Liver (tissue), 3 donors: ENCODE measurements around the gene C3orf22.

Experiments used
- ATF3 ChIP-seq: IDR thresholded peaks from 2 replicates; pipeline ENCODE4 v1.6.1; 2016; ENCODE audit warnings: antibody characterized with exemption
- CTCF ChIP-seq: fragments of 150-350 bp; IDR thresholded peaks from 2 replicates; pipeline ENCODE4 v1.5.1; 2017; ENCODE audit warnings: improper control_type of control experiment, low read depth, low read length; ENCODE audit not compliant: missing input control
- EGR1 ChIP-seq, 2 donors: IDR thresholded peaks; 2 replicates each; pipeline ENCODE4 v1.6.1; 2016 to 2018; ENCODE audit warnings: antibody characterized with exemption in 2 of 2, low read depth in 2 of 2
- MAX ChIP-seq: IDR thresholded peaks from 2 replicates; pipeline ENCODE4 v1.6.1; 2016; ENCODE audit warnings: antibody characterized with exemption
- RAD21 ChIP-seq, 2 donors: IDR thresholded peaks; 2 replicates each; pipeline ENCODE4 v1.6.1; 2016; ENCODE audit warnings: antibody characterized with exemption in 2 of 2, mild to moderate bottlenecking in 2 of 2
- RXRA ChIP-seq, 2 donors: IDR thresholded peaks; 2 replicates each; pipeline ENCODE4 v1.6.1; 2017 to 2018; ENCODE audit warnings: antibody characterized with exemption in 2 of 2, mild to moderate bottlenecking in 1 of 2
- SP1 ChIP-seq: IDR thresholded peaks from 2 replicates; pipeline ENCODE4 v1.6.1; 2018; ENCODE audit warnings: antibody characterized with exemption, mild to moderate bottlenecking
- YY1 ChIP-seq: IDR thresholded peaks from 2 replicates; pipeline ENCODE4 v1.6.1; 2016; ENCODE audit warnings: antibody characterized with exemption, mild to moderate bottlenecking
- donor health status: healthy.
- donor health status: healthy.

GRCh38 chr3:126557761-126558160 is 971 bp downstream of the C3orf22 start:
- no peak for TF ChIP-seq CTCF
- TF ChIP-seq MAX = no peak
- TF ChIP-seq RAD21 (IDR thresholded peaks at IDR 0.05) = no peak
- no peak for TF ChIP-seq EGR1 (IDR thresholded peaks at IDR 0.05; ENCODE audit: low read depth in 2 of 2)
- no peak for TF ChIP-seq ATF3
- no peak for TF ChIP-seq RXRA (IDR thresholded peaks at IDR 0.05)
- TF ChIP-seq SP1 = no peak
- TF ChIP-seq YY1 = no peak
